SU-DHL-6 (cell line): Measurements from ENCODE around the gene G0S2.

Experiments
- H2AFZ ChIP-seq: fragments of 200-600 bp; sonication (generic); 2 replicates; pipeline ENCODE4 v1.6.1; 2014; ENCODE audit warnings: low read depth, mild to moderate bottlenecking, moderate library complexity, mixed read lengths, antibody characterized with exemption, low read length; ENCODE audit not compliant: severe bottlenecking
- H3F3A ChIP-seq: fragments of 200-600 bp; shearing (Covaris generic); 2 replicates; pipeline ENCODE4 v1.6.0; 2016; ENCODE audit warnings: antibody characterized with exemption, mild to moderate bottlenecking; ENCODE audit not compliant: insufficient read depth
- H3K27ac ChIP-seq: fragments of 200-600 bp; sonication (generic); 2 replicates; pipeline ENCODE4 v1.5.1; 2016; ENCODE audit warnings: low read depth, mild to moderate bottlenecking, low read length, moderate library complexity, mixed read lengths
- H3K27me3 ChIP-seq: fragments of 200-600 bp; sonication (generic), shearing (Covaris generic); 2 replicates; pipeline ENCODE4 v1.6.0; 2014; ENCODE audit warnings: mild to moderate bottlenecking, low read length
- H3K36me3 ChIP-seq: fragments of 200-600 bp; sonication (generic); 2 replicates; pipeline ENCODE4 v1.6.1; 2014; ENCODE audit warnings: mild to moderate bottlenecking, low read length, mixed read lengths
- H3K4me2 ChIP-seq: fragments of 300-600, 200-600 bp; shearing (Covaris generic), sonication (generic); 2 replicates; pipeline ENCODE4 v1.6.0; 2014; ENCODE audit warnings: low read length, low read depth, mild to moderate bottlenecking; ENCODE audit not compliant: poor library complexity, severe bottlenecking
- H3K4me3 ChIP-seq: fragments of 200-600 bp; sonication (generic); 2 replicates; pipeline ENCODE4 v1.5.1; 2014; ENCODE audit warnings: antibody characterized with exemption, low read length, mild to moderate bottlenecking, mixed read lengths; ENCODE audit not compliant: insufficient read depth, poor library complexity, severe bottlenecking
- H3K79me2 ChIP-seq: fragments of 200-600 bp; sonication (generic); 2 replicates; pipeline ENCODE4 v1.6.1; 2014; ENCODE audit warnings: mild to moderate bottlenecking, low read length, moderate library complexity; ENCODE audit not compliant: insufficient read depth
- H3K9ac ChIP-seq: fragments of 200-600 bp; sonication (generic); 2 replicates; pipeline ENCODE4 v1.7.0; 2014; ENCODE audit warnings: mild to moderate bottlenecking, low read length
- H3K9me2 ChIP-seq: fragments of 200-600 bp; sonication (generic); replicated peaks from 2 replicates; pipeline ENCODE4 v1.6.1; 2014; ENCODE audit warnings: low read length; ENCODE audit not compliant: insufficient read depth
- H3K9me3 ChIP-seq: fragments of 200-600 bp; sonication (generic); 2 replicates; pipeline ENCODE4 v1.6.1; 2014; ENCODE audit warnings: low read length, mixed read lengths; ENCODE audit not compliant: insufficient read depth
- H4K20me1 ChIP-seq: fragments of 200-600 bp; sonication (generic); 2 replicates; pipeline ENCODE4 v1.6.1; 2014; ENCODE audit warnings: low read depth, mild to moderate bottlenecking, antibody characterized with exemption, low read length, moderate library complexity, mixed read lengths
- EZH2phosphoT487 ChIP-seq: fragments of 200-600 bp; sonication (generic), shearing (Covaris generic); conservative IDR thresholded peaks from 2 replicates; pipeline ENCODE4 v1.6.1; 2018; ENCODE audit warnings: mild to moderate bottlenecking, antibody characterized with exemption, low read length, moderate library complexity, mixed read lengths
- TF ChIP-seq, protein P1 (sequence below): fragments of 200-600 bp; sonication (generic); IDR thresholded peaks from one replicate; pipeline ENCODE4 v1.5.1; 2017; ENCODE audit warnings: antibody characterized with exemption, mild to moderate bottlenecking, low read length, moderate library complexity; ENCODE audit not compliant: insufficient read depth, poor library complexity, severe bottlenecking

G0S2 gene

DNA sequence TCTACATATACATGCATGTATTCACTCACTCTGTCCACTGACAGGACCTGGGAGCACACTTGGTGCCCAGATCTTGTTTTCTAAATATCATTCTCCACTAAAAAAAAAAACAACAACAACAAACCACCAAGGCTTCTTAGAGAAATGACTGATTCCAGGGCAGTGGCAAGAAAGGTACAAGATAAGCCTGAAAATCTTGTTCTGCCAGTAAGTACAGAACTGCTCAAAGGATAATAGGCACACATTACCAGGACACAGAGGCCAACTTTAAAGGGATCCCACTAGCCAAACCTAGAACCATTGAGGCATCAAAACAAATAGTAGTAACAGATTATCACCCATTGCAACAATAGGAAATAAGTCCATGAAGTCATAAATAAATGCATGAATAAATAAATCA is 40.1 kb downstream of the G0S2 start:
- Histone ChIP-seq H3K9ac (no peak overlapping the region), H3K27me3 (no peaks in the 10 kb centered on the region), H2AFZ (no peak overlapping the region), H3K9me2 (no peaks in the 10 kb centered on the region), H3K4me2 (no peak overlapping the region), H3K36me3 (no peaks in the 10 kb centered on the region), H3K4me3 (no peak overlapping the region), H3F3A (no peaks in the 10 kb centered on the region), H3K79me2 (no peaks in the 10 kb centered on the region), H3K9me3 (no peaks in the 10 kb centered on the region), H4K20me1 (no peaks in the 10 kb centered on the region), H3K27ac (no peak overlapping the region)
- TF ChIP-seq, protein P1, sequence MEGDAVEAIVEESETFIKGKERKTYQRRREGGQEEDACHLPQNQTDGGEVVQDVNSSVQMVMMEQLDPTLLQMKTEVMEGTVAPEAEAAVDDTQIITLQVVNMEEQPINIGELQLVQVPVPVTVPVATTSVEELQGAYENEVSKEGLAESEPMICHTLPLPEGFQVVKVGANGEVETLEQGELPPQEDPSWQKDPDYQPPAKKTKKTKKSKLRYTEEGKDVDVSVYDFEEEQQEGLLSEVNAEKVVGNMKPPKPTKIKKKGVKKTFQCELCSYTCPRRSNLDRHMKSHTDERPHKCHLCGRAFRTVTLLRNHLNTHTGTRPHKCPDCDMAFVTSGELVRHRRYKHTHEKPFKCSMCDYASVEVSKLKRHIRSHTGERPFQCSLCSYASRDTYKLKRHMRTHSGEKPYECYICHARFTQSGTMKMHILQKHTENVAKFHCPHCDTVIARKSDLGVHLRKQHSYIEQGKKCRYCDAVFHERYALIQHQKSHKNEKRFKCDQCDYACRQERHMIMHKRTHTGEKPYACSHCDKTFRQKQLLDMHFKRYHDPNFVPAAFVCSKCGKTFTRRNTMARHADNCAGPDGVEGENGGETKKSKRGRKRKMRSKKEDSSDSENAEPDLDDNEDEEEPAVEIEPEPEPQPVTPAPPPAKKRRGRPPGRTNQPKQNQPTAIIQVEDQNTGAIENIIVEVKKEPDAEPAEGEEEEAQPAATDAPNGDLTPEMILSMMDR = no peak

DNA sequence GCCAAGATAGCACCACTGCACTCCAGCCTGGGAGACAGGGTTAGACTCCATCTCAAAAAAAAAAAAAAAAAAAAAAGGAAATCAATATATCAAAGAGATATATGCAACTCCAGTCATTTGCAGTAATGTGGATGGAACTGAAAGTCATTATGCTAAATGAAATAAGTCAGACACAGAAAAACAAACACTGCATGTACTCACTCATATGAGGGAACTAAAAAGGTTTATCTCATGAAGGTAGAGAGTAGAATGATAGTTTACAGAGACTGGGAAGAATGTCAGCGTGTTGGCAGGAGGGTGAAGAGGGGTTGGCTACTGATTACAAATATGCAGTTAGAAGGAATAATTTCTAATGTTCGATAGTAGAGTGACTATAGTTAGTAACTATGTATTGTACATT is 42.6 kb downstream of the G0S2 start:
- H3F3A ChIP-seq = no peaks in the 10 kb centered on the region
- H4K20me1 ChIP-seq = no peaks in the 10 kb centered on the region
- no peak overlapping the region for H3K9ac ChIP-seq
- H3K79me2 ChIP-seq = no peaks in the 10 kb centered on the region
- no peaks in the 10 kb centered on the region for H3K27me3 ChIP-seq
- H3K27ac ChIP-seq = no peak overlapping the region
- no peak overlapping the region for H3K4me2 ChIP-seq
- H3K36me3 ChIP-seq = no peaks in the 10 kb centered on the region
- H3K9me3 ChIP-seq = no peaks in the 10 kb centered on the region
- no peak overlapping the region for H2AFZ ChIP-seq
- no peaks in the 10 kb centered on the region for H3K9me2 ChIP-seq
- H3K4me3 ChIP-seq = no peak overlapping the region
- TF ChIP-seq, protein P1 = no peak
- no peak for TF ChIP-seq EZH2phosphoT487

DNA sequence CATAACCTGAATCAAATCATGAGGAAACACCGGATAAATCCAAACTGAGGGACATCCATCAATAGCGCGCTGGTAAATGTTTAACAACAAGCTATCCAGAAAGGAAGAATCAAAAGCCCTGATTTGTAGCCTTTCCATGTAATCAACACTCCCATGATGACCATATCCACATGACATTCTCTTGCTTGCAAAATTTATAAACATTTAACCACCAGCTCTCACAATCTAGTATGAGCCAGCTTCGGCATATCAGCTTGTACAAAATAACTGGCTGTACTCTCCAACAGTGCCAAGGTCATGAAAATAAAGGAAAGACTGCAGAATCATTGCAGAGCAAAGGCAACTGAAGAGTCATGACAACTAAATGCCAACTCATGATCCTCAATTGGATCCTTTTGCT is 45.1 kb downstream of the G0S2 start:
- no peaks in the 10 kb centered on the region for H3F3A ChIP-seq
- no peak overlapping the region for H3K4me2 ChIP-seq
- no peaks in the 10 kb centered on the region for H3K27me3 ChIP-seq
- no peak overlapping the region for H3K4me3 ChIP-seq
- no peaks in the 10 kb centered on the region for H3K9me3 ChIP-seq
- H3K79me2 ChIP-seq = no peaks in the 10 kb centered on the region
- no peaks in the 10 kb centered on the region for H3K9me2 ChIP-seq
- H3K27ac ChIP-seq = no peak overlapping the region
- H2AFZ ChIP-seq = no peak overlapping the region
- H3K36me3 ChIP-seq = no peaks in the 10 kb centered on the region
- H4K20me1 ChIP-seq = no peaks in the 10 kb centered on the region
- no peak for TF ChIP-seq EZH2phosphoT487
- TF ChIP-seq, protein P1 = no peak
- H3K9ac ChIP-seq = no peak overlapping the region

DNA sequence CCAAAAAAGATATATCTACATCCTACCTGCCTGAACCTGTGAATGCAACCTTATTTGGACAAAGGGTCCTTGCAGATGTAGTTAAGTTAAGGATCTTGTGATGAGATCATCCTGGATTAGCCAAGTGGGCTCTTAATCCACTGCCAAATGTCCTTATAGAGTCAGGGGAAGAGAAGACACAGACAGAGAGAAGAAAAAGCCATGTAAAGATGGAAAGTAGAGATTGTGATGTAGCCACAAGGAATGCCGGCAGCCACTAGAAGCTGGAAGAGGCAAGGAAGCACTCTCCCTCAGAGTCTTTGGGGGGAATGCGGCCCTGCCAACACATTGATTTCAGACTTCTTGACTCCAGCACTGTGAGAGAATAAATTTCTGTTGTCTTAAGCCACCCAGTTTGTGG is 45.6 kb downstream of the G0S2 start:
- Histone ChIP-seq H3K9me2 (no peaks in the 10 kb centered on the region), H3K9ac (no peak overlapping the region), H2AFZ (no peak overlapping the region), H3K27me3 (no peaks in the 10 kb centered on the region), H3F3A (no peaks in the 10 kb centered on the region), H4K20me1 (no peaks in the 10 kb centered on the region), H3K4me2 (no peak overlapping the region), H3K27ac (no peak overlapping the region), H3K79me2 (no peaks in the 10 kb centered on the region), H3K9me3 (no peaks in the 10 kb centered on the region), H3K4me3 (no peak overlapping the region), H3K36me3 (no peaks in the 10 kb centered on the region)
- TF ChIP-seq, protein P1 = no peak
- no peak for TF ChIP-seq EZH2phosphoT487
